Dermis microvascular lymphatic vessel endothelial cell (primary cell): ENCODE measurements around the gene UBE2M. TPM values are rescaled to one million over a fixed set of nuclear protein-coding genes. Genes with fewer than 3 reads are reported as not detected.
"Not testable (repeated sequence)": the region's sequence is repeated elsewhere in the genome, so short reads cannot be mapped to it uniquely, and the experiment has no call there.

Source experiments
- DNase-seq, 2 donors: peaks; one replicate each; pipeline versions ENCODE4 v3.0.0 to v3.0.0-alpha.2; 2010; ENCODE audit warnings: low read depth in 2 of 2
- total RNA-seq: library from RNA; depleted of rRNA; stranded (reverse); fragments of >200 nt; gene quantifications from 2 replicates; pipeline ENCODE4 v1.2.1, GENCODE V29; 2014

The UBE2M gene
- total RNA-seq, result 60.4 and 80.1 TPM in 2 replicates

DNA sequence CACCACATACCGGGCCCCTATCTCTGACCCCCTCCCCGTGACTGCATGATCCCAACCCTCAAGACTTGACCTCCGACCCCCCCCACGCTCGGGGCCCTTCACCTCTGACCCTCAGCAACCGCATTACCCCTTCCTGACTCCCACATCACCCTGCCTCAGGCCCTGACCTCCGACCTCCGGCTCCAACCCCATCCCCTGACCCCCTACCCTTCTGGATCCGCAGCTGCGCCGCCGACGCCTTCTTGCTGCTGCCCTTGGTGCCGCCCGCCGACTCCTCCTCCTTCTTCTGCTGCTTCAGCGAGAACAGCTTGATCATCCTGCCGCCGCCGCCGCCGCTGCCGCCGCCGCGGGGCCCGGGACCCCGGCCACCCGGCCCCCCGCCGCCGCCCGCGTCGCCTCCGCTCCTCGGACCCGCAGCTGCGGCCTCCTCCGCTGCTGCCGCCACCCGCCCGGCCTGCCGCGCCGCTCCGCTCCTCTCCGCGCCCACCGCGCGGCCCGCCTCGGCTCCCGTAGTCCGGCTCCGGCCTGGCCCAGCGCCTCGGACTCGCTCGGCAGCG lies at the start of gene UBE2M:
UBE2M (minus strand) TSS at position 546 of the 557 bp plus-strand sequence; CDS start at position 316, 230 bp downstream.
- DNase-seq, result peak in 1 of 2 donors; percentile 62

DNA sequence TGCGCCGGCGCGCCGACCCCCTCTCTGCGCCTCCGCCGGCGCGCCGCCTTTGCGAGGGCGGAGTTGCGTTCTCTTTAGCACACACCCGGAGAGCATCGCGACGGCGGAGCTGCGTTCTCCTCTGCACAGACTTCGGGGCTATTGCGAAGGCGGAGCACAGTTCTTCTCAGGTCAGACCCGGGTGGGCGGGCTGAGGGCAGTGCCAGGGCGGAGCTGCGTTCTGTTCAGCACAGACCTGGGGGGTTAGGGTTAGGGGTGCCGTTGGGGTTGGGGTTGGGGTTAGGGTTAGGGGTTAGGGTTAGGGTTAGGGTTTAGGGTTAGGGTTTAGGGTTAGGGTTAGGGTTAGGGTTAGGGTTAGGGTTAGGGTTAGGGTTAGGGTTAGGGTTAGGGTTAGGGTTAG lies 48.8 kb upstream of the UBE2M start:
- DNase-seq, result not testable (repeated sequence)

DNA sequence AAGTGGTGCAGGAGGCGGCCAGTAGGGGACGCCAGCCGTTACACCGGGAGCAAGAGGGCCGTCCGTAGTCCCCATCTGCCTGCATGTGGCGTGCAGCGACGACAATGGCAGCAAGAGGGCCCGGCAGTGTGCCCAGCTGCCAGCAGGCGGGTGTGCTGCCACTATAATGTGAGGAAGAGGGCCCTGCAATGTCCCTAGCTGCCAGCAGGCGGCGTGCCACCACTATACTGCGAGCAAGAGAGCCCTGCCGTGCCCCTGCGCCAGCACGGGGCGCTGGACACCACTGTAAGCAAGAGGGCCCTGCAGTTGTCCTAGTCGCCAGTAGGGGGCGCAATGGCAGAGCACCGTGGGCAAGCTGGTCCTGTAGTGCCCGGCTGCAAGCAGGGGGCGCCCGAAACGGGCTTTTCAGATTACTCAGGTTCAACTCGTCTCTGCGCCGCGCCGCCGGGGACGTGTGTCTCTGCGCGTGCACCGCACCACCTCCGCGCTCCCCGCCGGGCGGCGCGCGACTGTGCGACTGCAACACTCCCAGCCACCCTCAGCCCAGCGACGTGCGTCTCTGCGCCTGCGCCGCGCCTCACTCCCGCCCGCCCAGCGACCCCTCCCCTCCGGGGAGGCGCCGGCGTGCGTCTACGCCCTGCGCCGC lies 48.0 kb upstream of the UBE2M start:
- DNase-seq, result not testable (repeated sequence)

DNA sequence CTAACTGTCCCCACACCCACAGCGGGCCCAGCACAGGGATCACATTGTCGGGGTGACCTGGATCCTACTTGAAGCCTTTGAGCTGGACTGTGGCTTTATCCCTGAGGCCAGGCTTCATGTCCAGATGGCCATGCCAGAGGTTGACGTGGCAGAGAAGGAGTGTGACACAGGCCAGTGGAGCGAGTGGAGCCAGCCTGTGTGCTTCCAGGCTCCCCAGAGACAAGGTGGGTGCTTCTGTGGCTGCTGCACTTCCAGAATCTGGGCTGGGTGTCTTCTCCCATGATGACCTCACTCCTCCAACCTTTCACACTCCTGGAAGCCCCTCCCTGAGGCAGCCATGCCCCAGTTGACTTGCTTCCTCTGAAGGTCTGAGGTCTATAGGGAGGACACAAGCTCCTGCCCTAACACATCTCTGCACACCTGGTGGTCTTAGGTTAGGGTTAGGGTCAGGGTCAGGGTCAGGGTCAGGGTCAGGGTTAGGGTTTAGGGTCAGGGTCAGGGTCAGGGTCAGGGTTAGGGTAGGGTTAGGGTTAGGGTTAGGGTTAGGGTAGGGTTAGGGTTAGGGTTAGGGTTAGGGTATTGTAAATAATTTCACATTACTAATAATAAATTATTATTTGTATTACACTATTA lies 27.8 kb upstream of the UBE2M start:
- DNase-seq, result no peak

DNA sequence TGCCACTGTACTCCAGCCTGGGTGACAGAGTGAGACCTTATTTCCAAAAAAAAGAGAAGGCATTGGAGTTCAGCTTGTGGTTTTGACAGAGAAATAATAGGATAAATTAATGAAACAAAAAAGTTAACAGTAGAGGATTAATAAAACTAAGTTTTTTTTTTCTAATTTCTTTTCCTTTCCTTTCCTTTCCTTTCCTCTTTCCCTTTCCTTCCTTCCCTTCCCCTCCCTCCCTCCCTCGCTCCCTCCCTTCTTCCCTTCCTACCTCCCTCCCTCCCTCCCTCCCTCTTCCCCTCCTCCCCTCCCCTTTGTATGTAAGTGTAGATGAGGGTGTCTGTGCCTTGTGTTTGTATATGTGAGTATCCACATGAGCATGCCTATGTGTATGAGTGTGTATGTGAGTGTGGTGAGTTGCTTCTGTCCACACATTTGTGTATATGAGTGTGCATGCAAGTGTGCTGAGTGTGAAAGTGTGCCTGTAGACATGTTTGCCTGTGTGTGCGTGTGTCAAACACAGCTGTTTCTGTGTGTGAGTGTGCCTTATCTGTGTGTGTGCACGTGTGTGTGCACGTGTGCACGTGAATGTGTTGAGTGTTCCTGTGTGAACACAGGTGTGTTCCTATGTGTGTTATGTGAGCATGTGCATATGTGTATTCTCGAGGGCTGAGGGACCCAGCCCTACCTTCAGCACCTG lies 27.2 kb upstream of the UBE2M start:
- DNase-seq, result no peak

DNA sequence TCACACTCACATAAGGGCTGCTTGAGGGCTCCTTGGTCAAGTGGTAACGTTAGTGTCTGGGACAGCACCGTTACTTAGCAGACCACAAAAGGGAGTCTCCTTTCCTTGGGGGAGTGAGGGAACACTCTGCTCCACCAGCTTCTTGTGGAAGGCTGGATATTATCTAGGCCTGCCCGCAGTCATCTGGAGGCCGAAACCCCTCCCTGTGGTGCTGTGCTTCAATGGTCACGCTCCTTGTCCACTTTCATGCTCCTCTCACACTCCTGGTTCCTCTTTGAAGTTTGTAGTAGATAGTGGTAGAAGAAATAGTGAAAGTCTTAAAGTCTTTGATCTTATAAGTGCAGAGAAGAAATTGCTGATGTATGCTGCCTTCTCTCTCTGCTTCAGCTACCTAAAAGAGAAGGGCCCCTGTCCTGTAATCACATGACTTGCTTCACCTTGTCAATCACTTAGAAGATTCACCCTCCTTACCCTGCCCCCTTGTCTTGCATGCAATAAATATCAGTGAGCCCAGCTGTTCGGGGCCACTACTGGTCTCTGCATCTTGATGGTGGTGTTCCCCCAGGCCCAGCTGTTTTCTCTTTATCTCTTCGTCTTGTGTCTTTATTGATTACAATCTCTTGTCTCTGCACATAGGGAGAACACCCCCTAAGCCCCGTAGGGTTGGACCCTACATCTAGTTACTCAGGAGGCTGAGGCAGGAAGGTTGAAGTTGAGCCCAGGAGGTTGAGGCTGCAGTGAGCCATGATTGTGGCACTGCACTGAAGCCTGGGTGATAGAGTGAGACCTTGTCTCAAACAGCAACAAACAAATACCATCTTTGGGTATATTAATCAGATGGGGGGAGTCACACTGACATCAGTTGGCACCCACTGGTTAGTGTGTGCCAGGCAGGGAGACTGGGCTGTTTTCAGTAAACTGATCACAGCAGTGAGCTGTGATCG lies 26.4 kb upstream of the UBE2M start:
- DNase-seq, result no peak

DNA sequence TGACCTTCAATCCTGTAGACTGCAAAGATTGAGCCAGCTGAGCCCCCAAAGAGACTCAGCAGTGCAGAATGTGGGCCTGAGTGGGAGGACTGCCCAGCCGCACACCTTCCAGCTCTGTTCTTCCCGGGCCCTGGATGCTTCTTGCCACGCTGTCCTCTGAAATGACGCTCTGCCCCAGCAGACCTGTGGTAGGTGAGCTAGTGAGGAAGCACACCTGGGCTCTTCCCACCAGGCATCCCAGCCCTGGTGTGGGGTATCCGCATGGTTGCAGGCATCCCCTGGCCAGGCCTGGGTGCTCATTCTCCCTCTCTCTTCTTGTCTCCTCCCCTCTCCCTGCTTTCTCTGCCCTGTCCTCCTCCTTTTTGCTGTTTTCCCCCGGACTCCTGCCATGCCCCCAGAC lies 24.6 kb upstream of the UBE2M start:
- DNase-seq, result no peak

DNA sequence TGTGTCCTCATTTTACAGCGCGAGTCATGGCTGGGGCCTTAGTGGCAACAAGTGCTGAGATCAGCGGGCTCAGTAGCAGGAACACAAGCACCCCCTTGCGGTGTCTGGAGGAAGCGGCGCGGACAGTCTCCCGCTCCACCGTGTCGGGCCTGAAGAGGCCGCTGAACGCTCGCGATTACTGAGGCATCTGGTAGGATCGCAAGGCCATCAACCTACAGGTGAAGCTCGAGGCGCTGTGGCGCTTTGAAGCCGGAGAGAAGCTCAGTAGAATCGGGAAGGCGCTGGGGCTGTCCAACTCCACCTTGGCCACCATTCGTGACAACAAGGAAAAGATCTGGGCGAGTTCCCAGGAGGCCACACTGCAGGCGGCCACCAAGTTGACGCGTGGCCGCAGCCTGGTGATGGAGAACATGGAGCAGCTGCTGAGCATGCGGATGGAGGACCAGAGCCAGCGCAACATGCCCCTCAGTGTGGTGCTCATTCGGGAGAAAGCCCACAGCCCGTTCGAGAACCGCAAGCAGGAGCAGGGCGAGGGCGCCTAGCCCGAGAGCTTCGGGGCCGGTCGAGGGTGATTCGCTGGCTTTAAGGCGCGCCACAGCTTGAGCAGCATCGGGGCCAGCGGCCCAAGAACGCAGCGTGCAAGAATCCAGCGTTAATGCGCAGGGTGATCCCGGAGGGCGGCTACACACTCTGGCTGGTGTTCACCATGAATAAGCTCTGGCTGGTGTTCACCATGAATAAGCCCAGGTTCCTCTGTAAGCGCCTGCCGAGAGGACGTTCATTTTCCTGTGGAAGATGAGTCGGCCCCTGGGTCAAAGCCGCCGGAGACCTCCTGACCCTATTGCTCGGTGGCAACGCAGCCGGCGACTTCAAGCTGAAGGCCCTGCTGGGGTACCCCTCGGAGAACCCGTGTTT lies 23.1 kb upstream of the UBE2M start:
- DNase-seq, result peak; percentile 73 to 91

DNA sequence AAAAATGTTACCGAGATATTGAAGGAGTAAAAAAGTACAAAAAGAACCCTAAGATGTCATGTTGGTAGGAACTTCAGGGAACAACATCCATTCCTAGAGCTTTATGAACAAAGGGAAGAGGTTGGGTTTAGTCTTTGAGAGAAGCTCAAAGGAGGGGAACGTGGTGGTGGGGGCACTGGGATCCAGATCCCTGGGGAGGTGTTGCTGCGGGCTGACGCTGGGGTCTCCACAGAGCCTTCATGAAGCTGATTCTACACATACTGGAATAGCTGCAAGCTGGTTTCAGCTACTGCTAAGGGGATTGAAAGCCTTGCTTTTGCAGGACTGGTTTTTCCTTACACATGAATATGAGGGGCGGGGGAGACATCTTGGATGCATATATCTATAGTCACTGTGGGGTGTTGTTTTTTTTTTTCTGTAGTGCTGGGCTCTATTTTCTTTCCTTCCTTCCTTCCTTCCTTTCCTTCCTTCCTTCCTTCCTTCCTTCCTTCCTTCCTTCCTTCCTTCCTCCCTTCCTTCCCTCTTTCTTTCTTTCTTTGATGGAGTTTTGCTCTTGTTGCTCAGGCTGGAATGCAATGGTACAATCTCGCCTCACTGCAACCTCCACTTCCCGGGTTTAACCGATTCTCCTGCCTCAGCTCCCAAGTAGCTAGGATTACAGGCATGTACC lies 21.2 kb upstream of the UBE2M start:
- DNase-seq, result no peak

DNA sequence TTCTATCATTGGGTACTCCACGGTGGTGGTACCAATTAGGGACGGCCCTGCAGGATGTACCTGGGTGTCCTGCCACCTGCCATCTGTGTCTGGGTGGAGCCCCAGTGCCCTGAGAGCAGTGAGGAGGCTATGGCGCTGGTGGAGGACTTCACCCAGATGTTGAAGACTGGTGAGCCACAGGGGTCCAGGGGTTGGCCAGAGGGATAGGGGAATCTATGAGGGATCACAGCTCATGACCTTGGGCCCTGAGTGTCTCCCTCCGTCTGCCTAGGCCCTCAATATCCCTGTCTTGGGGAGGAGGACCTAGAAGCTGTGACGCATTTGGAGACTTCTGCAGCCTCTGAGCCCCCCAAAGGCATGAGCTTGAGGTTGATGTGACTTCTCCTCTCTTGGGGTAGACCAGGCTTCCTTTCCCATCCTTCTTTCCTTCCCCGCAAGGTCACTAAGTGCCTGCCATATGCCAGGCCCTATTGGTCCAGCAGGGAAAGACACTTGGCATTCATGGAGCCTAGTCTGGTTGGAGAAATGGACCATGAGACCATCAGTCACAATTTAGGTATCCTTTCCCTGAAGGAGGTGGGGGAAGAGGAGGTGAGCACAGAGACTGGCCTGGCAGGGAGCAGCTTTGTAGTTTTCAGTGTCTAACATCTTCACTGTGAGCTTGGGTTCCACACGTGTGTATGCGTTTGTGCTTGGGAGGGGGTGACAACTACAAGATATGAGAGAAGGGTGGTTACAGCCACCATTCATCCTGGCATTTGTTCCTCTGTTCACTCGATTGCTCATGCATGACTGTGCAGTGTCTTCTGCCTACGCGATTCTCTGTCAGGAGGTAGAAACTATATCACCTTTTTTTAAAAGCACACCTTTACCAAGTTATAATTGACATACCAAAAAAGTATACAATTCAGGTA lies 19.9 kb upstream of the UBE2M start:
- no peak for DNase-seq

DNA sequence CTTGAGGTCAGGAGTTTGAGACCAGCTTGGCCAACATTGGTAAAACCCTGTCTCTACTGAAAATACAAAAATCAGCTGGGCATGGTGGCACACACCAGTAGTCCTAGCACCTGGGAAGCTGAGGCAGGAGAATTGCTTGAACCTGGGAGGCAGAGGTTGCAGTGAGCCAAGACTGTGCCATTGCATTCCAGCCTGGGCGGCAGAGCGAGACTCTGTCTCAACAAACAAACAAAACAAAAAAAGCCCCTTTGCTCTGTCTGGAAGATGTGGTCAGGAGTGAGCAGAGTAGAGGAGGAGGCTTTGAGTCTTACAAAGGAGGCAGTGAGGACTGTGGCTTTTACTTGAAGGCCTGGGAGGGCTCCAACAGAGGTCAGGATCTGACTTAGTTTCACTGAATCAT lies 19.2 kb upstream of the UBE2M start:
- DNase-seq, result not testable (repeated sequence)

DNA sequence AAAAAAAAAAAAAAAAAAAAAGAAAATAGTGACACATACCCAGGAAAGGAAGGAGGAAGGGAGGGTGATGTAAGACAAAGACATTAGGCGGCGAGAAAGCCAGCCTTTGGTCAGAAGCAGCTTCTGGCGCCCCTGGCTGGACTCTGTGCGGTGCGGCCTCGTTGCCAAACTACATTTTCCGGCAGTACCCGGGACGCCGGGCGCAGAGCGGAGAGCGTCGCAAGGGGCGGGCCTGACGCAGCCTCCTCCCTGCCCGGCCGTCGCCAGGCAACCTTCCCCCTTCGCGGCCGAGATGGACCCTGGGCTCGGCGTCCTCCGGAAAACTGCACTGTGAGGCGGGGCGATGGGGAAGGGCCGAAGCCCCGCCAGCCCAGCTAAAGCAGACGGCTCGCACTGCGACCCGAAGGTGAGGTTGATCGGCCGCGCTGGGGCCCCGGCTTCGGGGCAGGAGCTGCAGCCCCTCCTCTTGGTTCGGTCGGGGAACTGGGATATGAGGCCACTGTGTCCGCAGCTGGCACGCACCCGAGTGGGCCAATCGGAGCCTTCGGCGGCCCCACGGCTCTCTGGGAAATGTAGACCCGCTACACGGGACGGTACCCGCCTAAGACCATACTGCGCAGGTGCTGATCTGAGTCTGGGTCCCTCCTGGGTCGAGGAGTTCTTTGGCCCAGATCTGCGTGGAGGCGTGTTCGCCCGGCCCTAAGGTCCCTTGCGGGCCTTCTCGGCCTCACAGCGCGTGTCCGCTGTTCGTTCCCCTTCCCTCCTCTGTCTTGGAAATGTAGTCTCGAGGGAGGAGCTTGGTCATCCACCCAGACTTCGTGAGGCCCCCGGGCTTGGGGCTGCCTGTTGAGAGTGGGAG lies 17.0 kb upstream of the UBE2M start:
- DNase-seq, result peak; percentile 79 to 93

DNA sequence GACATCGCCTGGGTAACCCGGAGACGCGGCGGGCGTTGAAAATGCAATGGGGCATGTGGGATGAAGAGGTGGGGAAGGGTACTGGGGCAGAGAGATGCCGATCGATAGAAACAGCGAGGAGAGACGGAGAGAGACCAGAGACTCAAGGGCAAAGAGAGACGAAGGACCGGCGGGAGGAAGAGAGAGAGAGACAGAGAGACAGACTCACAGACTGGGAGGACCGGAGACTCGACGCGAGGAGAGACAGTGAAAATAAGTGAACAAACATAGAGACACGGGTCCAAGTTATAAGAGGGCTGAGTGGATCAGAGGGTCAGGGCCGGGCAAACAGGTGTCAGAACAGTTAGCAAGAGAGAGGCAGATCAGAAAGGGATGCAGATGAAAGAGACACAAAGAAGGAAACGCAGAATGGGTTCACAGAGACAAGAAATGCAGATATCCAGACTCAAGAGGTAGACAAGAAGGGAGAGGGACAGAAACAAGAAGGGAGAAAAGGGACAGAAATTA lies 15.3 kb upstream of the UBE2M start:
- DNase-seq, result no peak

DNA sequence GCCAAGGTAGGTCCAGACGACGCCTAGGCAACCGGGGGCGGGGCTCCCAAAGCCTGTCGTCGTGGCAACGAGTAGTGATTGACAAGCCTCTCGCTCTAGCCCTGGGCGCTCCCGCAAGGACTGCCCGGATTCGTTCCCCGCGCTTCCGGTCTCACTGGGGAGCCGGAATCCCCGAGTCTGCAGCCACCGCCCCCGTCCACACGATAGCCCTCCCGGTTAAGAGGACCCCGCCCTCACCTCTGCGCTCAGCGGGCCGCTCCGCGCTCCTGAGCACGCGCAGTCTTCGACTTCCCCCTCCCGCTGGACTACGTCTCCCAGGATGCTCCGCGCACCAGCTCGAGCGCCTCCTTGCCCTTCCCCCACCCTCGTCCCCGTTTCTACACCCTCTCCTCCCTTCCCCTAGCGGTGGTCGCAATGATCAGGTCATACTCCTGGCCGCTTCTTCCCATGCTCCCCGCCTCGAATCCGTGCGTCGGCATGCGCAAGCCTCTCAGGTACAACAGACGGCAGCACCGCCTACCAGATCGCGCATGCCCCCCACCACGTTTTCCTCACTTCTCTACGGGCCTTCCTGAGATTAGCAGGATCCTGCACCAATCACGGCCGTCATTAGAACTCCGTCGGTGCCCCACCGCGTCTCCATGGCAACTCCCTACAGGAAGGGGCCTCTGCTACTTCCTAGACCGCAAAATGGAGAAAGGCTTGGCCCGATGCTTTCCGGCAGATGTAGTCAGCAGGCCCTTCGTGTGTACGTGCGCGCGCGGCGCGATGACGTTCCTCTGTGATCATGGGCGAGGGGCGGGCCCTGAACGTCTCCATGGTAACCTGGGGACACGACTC lies 14.6 kb upstream of the UBE2M start, which contains the start of gene MZF1:
MZF1 (minus strand) TSS at position 518 of the 840 bp plus-strand sequence. CDS start 1,946 bp downstream, outside the sequence.
- peak; percentile 100 for DNase-seq

DNA sequence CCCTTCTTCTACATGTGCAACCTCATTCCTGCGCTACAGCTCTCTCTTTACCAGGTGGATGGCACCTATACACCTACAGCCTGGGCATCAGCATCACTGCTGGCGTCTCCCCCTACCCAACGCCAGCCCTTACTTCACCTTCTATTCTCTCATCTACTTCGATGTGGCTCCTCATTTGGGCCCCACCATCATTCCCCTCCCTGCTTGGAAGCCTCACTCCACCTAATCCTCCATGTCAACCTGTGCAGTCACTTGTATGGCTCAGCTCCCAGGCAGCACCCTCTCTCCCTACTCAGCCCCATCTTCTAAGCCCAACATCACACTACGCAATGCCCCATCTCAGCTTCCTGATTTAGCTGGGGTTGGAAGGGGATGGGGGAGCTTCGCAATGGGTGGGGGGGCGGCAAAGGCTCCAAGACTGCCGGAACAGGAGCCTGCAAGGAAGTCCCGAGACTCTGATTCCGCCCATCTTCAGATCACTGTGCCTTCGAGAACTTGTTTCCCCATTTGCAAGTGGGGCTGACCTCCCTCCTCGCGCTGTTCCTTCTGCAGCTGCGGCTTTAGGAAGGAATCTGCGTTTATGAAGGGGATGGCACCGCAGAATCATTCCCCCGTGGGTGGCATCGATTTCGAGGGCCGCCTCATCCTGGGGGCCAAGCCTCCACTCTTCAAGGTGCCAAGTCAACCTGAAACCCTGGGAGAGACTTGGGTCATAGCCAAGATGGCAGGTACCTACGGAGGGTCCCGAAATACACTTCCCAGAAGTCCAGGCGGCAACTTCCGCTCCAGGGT lies 13.8 kb upstream of the UBE2M start:
- DNase-seq, result no peak

DNA sequence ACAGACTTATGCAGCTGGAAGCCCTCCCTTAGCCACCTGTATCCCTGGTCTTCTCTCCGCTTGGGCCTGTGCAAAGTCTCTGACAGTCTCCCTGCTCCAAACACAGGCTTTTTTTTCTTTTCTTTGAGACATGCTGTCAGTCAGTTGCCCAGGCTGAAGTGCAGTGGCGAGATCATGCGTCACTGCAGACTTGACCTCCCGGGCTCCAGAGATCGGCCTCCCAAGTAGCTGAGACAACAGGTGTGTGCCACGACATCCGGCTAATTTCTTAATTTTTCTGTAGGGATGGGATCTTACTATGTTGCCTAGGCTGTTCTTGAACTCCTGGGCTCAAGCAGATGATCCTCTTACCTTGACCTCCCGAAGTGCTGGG lies 13.2 kb upstream of the UBE2M start:
- no peak for DNase-seq
